Panc1 (cell line): Measurements from ENCODE around the gene GSTK1. TPM values are rescaled to one million over a fixed set of nuclear protein-coding genes. Genes with fewer than 3 reads are reported as not detected.

Experiments used
- ATAC-seq: fragments of 200-7000 bp; cut with Tn5 transposase; 2 replicates; pipeline ENCODE4 v1.9.1; 2020; ENCODE audit warnings: mild to moderate bottlenecking, moderate library complexity
- BruUV-seq: library from RNA; stranded (reverse); fragments of 400-500 nt; replicated peaks from 2 replicates; lab custom pipeline; 2021; lab: Mats Ljungman, UMichigan
- CTCF ChIA-PET: fragments of 300-600 bp; sonication (Branson Sonifier 250); formaldehyde crosslinking; loops from one replicate; lab custom pipeline; 2022; ENCODE audit warnings: antibody characterized with exemption; lab: Charles Lee
- POLR2A ChIA-PET: fragments of 300-600 bp; sonication (Branson Sonifier 250); formaldehyde crosslinking; loops from one replicate; lab custom pipeline; 2022; ENCODE audit warnings: antibody characterized with exemption; lab: Charles Lee
- DNase-seq: peaks from one replicate; pipeline ENCODE4 v3.0.0-alpha.2; 2010; ENCODE audit warnings: low read depth, low spot score
- H3K27ac ChIP-seq: 2 replicates; pipeline ENCODE4 v1.5.1; 2011; ENCODE audit warnings: mild to moderate bottlenecking, low read length, inconsistent platforms
- H3K27me3 ChIP-seq: fragments of 200-500 bp; sonication (Bioruptor generic); 2 replicates; pipeline ENCODE4 v1.6.0; 2014; ENCODE audit warnings: low read length, inconsistent platforms; ENCODE audit not compliant: control insufficient read depth, insufficient read depth
- H3K36me3 ChIP-seq: fragments of 200-500 bp; sonication (Bioruptor generic); 2 replicates; pipeline ENCODE4 v1.5.1; 2014; ENCODE audit warnings: inconsistent platforms, mild to moderate bottlenecking, low read length, moderate library complexity; ENCODE audit not compliant: control insufficient read depth, insufficient read depth
- H3K4me1 ChIP-seq: 2 replicates; pipeline ENCODE4 v1.5.1; 2011; ENCODE audit warnings: inconsistent platforms, mild to moderate bottlenecking, low read length, moderate library complexity; ENCODE audit not compliant: control insufficient read depth, insufficient read depth
- H3K4me3 ChIP-seq, 2 experiments: 2 replicates each; pipeline ENCODE4 v1.5.1; 2011 to 2012; ENCODE audit warnings: low read depth in 2 of 2, low read length in 2 of 2, mild to moderate bottlenecking in 2 of 2, inconsistent platforms in 1 of 2, moderate library complexity in 1 of 2
- H3K9me3 ChIP-seq: fragments of 200-500 bp; sonication (Bioruptor generic); 2 replicates; pipeline ENCODE4 v1.5.1; 2014; ENCODE audit warnings: low read depth, mild to moderate bottlenecking, inconsistent platforms, low read length, moderate library complexity; ENCODE audit not compliant: control insufficient read depth, insufficient read depth
- CTCF ChIP-seq: fragments of 450-650 bp; IDR thresholded peaks from 2 replicates; pipeline ENCODE4 v1.5.1; 2017; ENCODE audit warnings: mild to moderate bottlenecking
- POLR2AphosphoS5 ChIP-seq: IDR thresholded peaks from 2 replicates; pipeline ENCODE4 v1.6.1; 2012; ENCODE audit warnings: mild to moderate bottlenecking, low read depth, low read length, moderate library complexity
- SIN3A ChIP-seq: IDR thresholded peaks from 2 replicates; pipeline ENCODE4 v1.6.1; 2012; ENCODE audit warnings: low read depth, mild to moderate bottlenecking, low read length, moderate library complexity, borderline replicate concordance; ENCODE audit not compliant: insufficient read depth
- TCF7L2 ChIP-seq: IDR thresholded peaks from 2 replicates; pipeline ENCODE4 v1.6.1; 2011; ENCODE audit warnings: mild to moderate bottlenecking, low read depth, low read length, inconsistent platforms
- in situ Hi-C: cut with HindIII; loops from 2 replicates; pipeline ENCODE4 v1.10.0; 2016; ENCODE audit warnings: low sequenced_read_pairs, low pct_unique_long_range_greater_than_20kb
- intact Hi-C: fragments of 100-400 bp; cut with micrococcal nuclease; formaldehyde crosslinking; loops from one replicate; pipeline ENCODE4 v1.10.0; 2022; ENCODE audit not compliant: unreplicated experiment
- total RNA-seq: library from RNA; stranded (reverse); gene quantifications from one replicate; pipeline ENCODE4 v1.2.1, GENCODE V29; 2021; ENCODE audit not compliant: unreplicated experiment
- TF ChIP-seq, protein P1 (sequence below), 2 experiments: IDR thresholded peaks; 2 replicates each; pipeline ENCODE4 v1.6.1; 2011 to 2012; ENCODE audit warnings: low read depth in 2 of 2, control low read depth in 1 of 2, low read length in 1 of 2, mild to moderate bottlenecking in 1 of 2, moderate library complexity in 1 of 2; ENCODE audit not compliant: insufficient read depth in 1 of 2

The GSTK1 gene
- total RNA-seq, 1 experiment from 2014 or later, result 100 TPM

DNA sequence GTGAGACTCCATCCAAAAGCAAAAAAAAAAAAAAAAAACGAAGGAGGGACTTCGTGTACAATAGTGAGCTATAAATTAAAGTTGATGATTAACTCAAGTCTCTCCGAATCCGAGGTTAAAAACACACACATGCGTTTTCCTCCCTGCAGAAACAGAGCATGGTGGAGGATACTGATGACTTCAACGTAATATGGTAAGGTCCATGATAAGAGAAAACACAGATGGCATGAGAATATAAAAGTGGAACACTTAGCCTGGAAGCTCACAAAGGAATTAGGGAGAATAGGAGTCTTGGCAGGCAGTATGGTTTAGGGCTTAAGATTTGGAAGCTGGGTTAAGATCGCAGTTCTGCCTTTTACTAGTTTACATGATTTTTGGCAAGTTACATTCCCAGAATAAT, 20.1 kb upstream of the GSTK1 start:
- BruUV-seq, result no TSS peak
- Histone ChIP-seq H3K27me3 (peaks cover 6% of the 10 kb centered on the region; the same call in 1 of the 2 replicates), H3K4me1 (no peaks in the 10 kb centered on the region), H3K27ac (no peak overlapping the region), H3K4me3 (no peak overlapping the region), H3K36me3 (no peaks in the 10 kb centered on the region), H3K9me3 (no peaks in the 10 kb centered on the region)
- ATAC-seq (no peak), DNase-seq (no peak)
- no peak for TF ChIP-seq TCF7L2
- TF ChIP-seq CTCF, result no peak
- TF ChIP-seq POLR2AphosphoS5, result no peak
- no peak for TF ChIP-seq SIN3A
- TF ChIP-seq, protein P1, sequence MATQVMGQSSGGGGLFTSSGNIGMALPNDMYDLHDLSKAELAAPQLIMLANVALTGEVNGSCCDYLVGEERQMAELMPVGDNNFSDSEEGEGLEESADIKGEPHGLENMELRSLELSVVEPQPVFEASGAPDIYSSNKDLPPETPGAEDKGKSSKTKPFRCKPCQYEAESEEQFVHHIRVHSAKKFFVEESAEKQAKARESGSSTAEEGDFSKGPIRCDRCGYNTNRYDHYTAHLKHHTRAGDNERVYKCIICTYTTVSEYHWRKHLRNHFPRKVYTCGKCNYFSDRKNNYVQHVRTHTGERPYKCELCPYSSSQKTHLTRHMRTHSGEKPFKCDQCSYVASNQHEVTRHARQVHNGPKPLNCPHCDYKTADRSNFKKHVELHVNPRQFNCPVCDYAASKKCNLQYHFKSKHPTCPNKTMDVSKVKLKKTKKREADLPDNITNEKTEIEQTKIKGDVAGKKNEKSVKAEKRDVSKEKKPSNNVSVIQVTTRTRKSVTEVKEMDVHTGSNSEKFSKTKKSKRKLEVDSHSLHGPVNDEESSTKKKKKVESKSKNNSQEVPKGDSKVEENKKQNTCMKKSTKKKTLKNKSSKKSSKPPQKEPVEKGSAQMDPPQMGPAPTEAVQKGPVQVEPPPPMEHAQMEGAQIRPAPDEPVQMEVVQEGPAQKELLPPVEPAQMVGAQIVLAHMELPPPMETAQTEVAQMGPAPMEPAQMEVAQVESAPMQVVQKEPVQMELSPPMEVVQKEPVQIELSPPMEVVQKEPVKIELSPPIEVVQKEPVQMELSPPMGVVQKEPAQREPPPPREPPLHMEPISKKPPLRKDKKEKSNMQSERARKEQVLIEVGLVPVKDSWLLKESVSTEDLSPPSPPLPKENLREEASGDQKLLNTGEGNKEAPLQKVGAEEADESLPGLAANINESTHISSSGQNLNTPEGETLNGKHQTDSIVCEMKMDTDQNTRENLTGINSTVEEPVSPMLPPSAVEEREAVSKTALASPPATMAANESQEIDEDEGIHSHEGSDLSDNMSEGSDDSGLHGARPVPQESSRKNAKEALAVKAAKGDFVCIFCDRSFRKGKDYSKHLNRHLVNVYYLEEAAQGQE (IDR thresholded peaks at IDR 0.05; ENCODE audit: insufficient read depth in 1 of 2, low read depth in 2 of 2, low read length in 1 of 2), result no peak
- in situ Hi-C loops, result no loop called here
- ChIA-PET POLR2A (no interaction called here), CTCF (no interaction called here)
- intact Hi-C loops, result no loop called here

DNA sequence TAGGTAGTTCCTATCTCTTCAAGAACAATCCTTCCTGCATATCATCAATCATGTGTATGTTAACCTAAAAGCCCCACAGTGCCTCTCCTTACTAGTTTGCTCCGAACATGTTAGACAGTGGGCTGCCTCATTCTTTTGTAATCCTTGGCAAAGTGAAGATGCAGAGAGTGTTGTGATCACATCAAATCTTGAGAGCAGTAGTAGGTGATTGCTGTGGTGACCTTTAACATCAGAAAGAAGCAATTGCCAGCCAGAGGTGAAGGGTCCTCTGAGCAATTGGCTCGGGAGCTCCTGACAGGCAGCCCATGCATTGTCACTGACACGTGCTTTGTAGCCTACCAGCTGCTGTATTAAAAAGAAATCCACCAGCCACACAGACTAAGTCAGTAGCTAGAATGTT, 19.6 kb upstream of the GSTK1 start:
- Histone ChIP-seq H3K36me3 (no peaks in the 10 kb centered on the region), H3K9me3 (no peaks in the 10 kb centered on the region), H3K4me1 (no peaks in the 10 kb centered on the region), H3K4me3 (no peak overlapping the region), H3K27me3 (peaks cover 6% of the 10 kb centered on the region; the same call in 1 of the 2 replicates), H3K27ac (no peak overlapping the region)
- TF ChIP-seq TCF7L2 (no peak), CTCF (no peak)
- TF ChIP-seq, protein P1 (IDR thresholded peaks at IDR 0.05; ENCODE audit: insufficient read depth in 1 of 2, low read depth in 2 of 2, low read length in 1 of 2), result no peak
- in situ Hi-C loops (no loop called here), intact Hi-C loops (no loop called here)
- CTCF ChIA-PET, result no interaction called here
- no TSS peak for BruUV-seq
- POLR2A ChIA-PET, result no interaction called here
- ATAC-seq (no peak), DNase-seq (no peak)
